Non-pigmented ciliary epithelial cell (primary cell): Measurements from ENCODE around the gene CCDC9B.

Source experiments
- DNase-seq: peaks from one replicate; pipeline ENCODE4 v3.0.0-alpha.2; 2010; ENCODE audit warnings: low read depth

CCDC9B gene

GRCh38 chr15:40329804-40330203 lies 10.9 kb downstream of the CCDC9B start:
- DNase-seq, result no peak

- DNase-seq, result no peak
Measured at GRCh38 chr15:40328751-40329150, 12.0 kb downstream of the CCDC9B start.

GRCh38 chr15:40328176-40328575 lies 12.6 kb downstream of the CCDC9B start:
- DNase-seq, result no peak

- no peak for DNase-seq
Measured at GRCh38 chr15:40327457-40327856, 13.3 kb downstream of the CCDC9B start.

GRCh38 chr15:40325700-40326099 lies 15.0 kb downstream of the CCDC9B start:
- no peak for DNase-seq

GRCh38 chr15:40325188-40325587 lies 15.6 kb downstream of the CCDC9B start:
- no peak for DNase-seq

- DNase-seq, result no peak
Measured at GRCh38 chr15:40323953-40324937, 16.5 kb downstream of the CCDC9B start.

- DNase-seq, result no peak
Measured at GRCh38 chr15:40323239-40323952, 17.3 kb downstream of the CCDC9B start, which contains the start of gene INAFM2. INAFM2 (plus strand) TSS chr15:40323692; CDS start chr15:40324056, 364 bp downstream.

- DNase-seq, result no peak
Measured at GRCh38 chr15:40322531-40323238, 18.1 kb downstream of the CCDC9B start.

- no peak for DNase-seq
Measured at GRCh38 chr15:40320931-40321371, 19.8 kb downstream of the CCDC9B start.

- no peak for DNase-seq
Measured at GRCh38 chr15:40320409-40320808, 20.3 kb downstream of the CCDC9B start.

- no peak for DNase-seq
Measured at GRCh38 chr15:40317580-40317979, 23.2 kb downstream of the CCDC9B start.

- DNase-seq, result no peak
Measured at GRCh38 chr15:40316931-40317330, 23.8 kb downstream of the CCDC9B start.

- no peak for DNase-seq
Measured at GRCh38 chr15:40314723-40315276, 25.9 kb downstream of the CCDC9B start.

GRCh38 chr15:40313531-40314398 lies 27.0 kb downstream of the CCDC9B start:
- no peak for DNase-seq

- DNase-seq, result no peak
Measured at GRCh38 chr15:40312370-40313158, 28.2 kb downstream of the CCDC9B start.

GRCh38 chr15:40310993-40311392 lies 29.7 kb downstream of the CCDC9B start:
- no peak for DNase-seq

- no peak for DNase-seq
Measured at GRCh38 chr15:40310001-40310959, 30.5 kb downstream of the CCDC9B start.

GRCh38 chr15:40309344-40309862 lies 31.3 kb downstream of the CCDC9B start:
- DNase-seq, result no peak
